Lower lobe of right lung (tissue), 2 donors: ENCODE data around the gene HOGA1. TPM values are rescaled to one million over a fixed set of nuclear protein-coding genes. Genes with fewer than 3 reads are reported as not detected.
A peak's percentile ranks its signal among the peaks of the same experiment; 100 is the strongest.

ENCODE experiments used
- ATAC-seq, 2 donors: fragments of 200-7000 bp; cut with Tn5 transposase; one replicate each; pipeline ENCODE4 v1.9.1; 2020 to 2022; ENCODE audit warnings: mild to moderate bottlenecking in 2 of 2, moderate library complexity in 2 of 2
- DNase-seq: peaks from one replicate; pipeline ENCODE4 v3.0.0-alpha.2; 2020
- H3K27ac ChIP-seq: fragments of 200-600 bp; one replicate; pipeline ENCODE4 v1.8.0; 2022
- H3K27me3 ChIP-seq: fragments of 200-600 bp; one replicate; pipeline ENCODE4 v1.8.0; 2022; ENCODE audit warnings: low read depth
- H3K36me3 ChIP-seq: fragments of 200-600 bp; one replicate; pipeline ENCODE4 v1.8.0; 2022; ENCODE audit warnings: mild to moderate bottlenecking
- H3K4me1 ChIP-seq: fragments of 200-600 bp; one replicate; pipeline ENCODE4 v1.8.0; 2022
- H3K4me3 ChIP-seq: fragments of 200-600 bp; one replicate; pipeline ENCODE4 v1.8.0; 2022; ENCODE audit warnings: mild to moderate bottlenecking
- H3K9me3 ChIP-seq: fragments of 200-600 bp; one replicate; pipeline ENCODE4 v1.8.0; 2022
- intact Hi-C: fragments of 100-400 bp; cut with DNase I; formaldehyde crosslinking; loops from one replicate; pipeline ENCODE4 v1.11.0; 2022
- total RNA-seq: library from RNA; stranded (reverse); fragmentation: NEBNext Ultra II Directional; extraction: Animal tissue kit (Norgen Biotek cat#: 25700); gene quantifications from one replicate; pipeline ENCODE4 v1.2.1, GENCODE V29; 2021
- TF ChIP-seq, protein P1 (sequence below): fragments of 200-600 bp; IDR thresholded peaks from one replicate; pipeline ENCODE4 v1.8.0; 2022; ENCODE audit warnings: antibody characterized with exemption, mild to moderate bottlenecking
- donor health status: DM: no; HTN: yes; CAD: no; lungs with severe emphysema.

The HOGA1 gene
- total RNA-seq, 1 donor from 2014 or later, result 1.1 TPM

- Histone ChIP-seq H3K36me3 (no peaks in the 10 kb centered on the region), H3K27me3 (no peaks in the 10 kb centered on the region), H3K4me1 (no peaks in the 10 kb centered on the region), H3K27ac (no peak overlapping the region), H3K4me3 (no peak overlapping the region), H3K9me3 (no peaks in the 10 kb centered on the region)
- TF ChIP-seq, protein P1, sequence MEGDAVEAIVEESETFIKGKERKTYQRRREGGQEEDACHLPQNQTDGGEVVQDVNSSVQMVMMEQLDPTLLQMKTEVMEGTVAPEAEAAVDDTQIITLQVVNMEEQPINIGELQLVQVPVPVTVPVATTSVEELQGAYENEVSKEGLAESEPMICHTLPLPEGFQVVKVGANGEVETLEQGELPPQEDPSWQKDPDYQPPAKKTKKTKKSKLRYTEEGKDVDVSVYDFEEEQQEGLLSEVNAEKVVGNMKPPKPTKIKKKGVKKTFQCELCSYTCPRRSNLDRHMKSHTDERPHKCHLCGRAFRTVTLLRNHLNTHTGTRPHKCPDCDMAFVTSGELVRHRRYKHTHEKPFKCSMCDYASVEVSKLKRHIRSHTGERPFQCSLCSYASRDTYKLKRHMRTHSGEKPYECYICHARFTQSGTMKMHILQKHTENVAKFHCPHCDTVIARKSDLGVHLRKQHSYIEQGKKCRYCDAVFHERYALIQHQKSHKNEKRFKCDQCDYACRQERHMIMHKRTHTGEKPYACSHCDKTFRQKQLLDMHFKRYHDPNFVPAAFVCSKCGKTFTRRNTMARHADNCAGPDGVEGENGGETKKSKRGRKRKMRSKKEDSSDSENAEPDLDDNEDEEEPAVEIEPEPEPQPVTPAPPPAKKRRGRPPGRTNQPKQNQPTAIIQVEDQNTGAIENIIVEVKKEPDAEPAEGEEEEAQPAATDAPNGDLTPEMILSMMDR, result no peak
- no peak for ATAC-seq
- DNase-seq, result no peak
- intact Hi-C loops, result no loop called here
Measured at GRCh38 chr10:97580421-97581367, 3.5 kb upstream of the HOGA1 start.

GRCh38 chr10:97582169-97582568, 2.0 kb upstream of the HOGA1 start:
- Histone ChIP-seq H3K36me3 (no peaks in the 10 kb centered on the region), H3K4me3 (no peak overlapping the region), H3K27ac (no peak overlapping the region), H3K9me3 (no peaks in the 10 kb centered on the region), H3K27me3 (no peaks in the 10 kb centered on the region), H3K4me1 (no peaks in the 10 kb centered on the region)
- DNase-seq (no peak), ATAC-seq (no peak)
- intact Hi-C loops, result no loop called here
- TF ChIP-seq, protein P1, result no peak

- no peaks in the 10 kb centered on the region for H3K4me1 ChIP-seq
- H3K4me3 ChIP-seq, result no peak overlapping the region
- H3K27me3 ChIP-seq, result no peaks in the 10 kb centered on the region
- TF ChIP-seq, protein P1, result no peak
- no peak overlapping the region for H3K27ac ChIP-seq
- intact Hi-C loops, result no loop called here
- ATAC-seq (peak in 1 of 2 donors; percentile 6), DNase-seq (no peak)
- no peaks in the 10 kb centered on the region for H3K36me3 ChIP-seq
- H3K9me3 ChIP-seq, result no peaks in the 10 kb centered on the region
Measured at GRCh38 chr10:97583476-97583875, 713 bp upstream of the HOGA1 start.

- no peaks in the 10 kb centered on the region for H3K4me1 ChIP-seq
- ATAC-seq (no peak), DNase-seq (no peak)
- no peaks in the 10 kb centered on the region for H3K36me3 ChIP-seq
- no peaks in the 10 kb centered on the region for H3K27me3 ChIP-seq
- H3K9me3 ChIP-seq, result no peaks in the 10 kb centered on the region
- TF ChIP-seq, protein P1, result no peak
- intact Hi-C loops, result no loop called here
- H3K27ac ChIP-seq, result no peak overlapping the region
- no peak overlapping the region for H3K4me3 ChIP-seq
Measured at GRCh38 chr10:97584798-97585438, 729 bp downstream of the HOGA1 start.

GRCh38 chr10:97585439-97585811, 1.2 kb downstream of the HOGA1 start:
- ATAC-seq (no peak), DNase-seq (no peak)
- no peaks in the 10 kb centered on the region for H3K36me3 ChIP-seq
- H3K9me3 ChIP-seq, result no peaks in the 10 kb centered on the region
- H3K27me3 ChIP-seq, result no peaks in the 10 kb centered on the region
- H3K4me1 ChIP-seq, result no peaks in the 10 kb centered on the region
- H3K27ac ChIP-seq, result no peak overlapping the region
- TF ChIP-seq, protein P1, result no peak
- intact Hi-C loops, result no loop called here
- no peak overlapping the region for H3K4me3 ChIP-seq
